UCSD-AML1 (cell line): ENCODE data around the gene ZNF599.
"Not testable (repeated sequence)": the region's sequence is repeated elsewhere in the genome, so short reads cannot be mapped to it uniquely, and the experiment has no call there.

ENCODE experiments used
- DNase-seq: peaks from one replicate; lab custom pipeline; 2025; ENCODE audit not compliant: unreplicated experiment; lab: John Stamatoyannopoulos, UW

The ZNF599 gene

GRCh38 chr19:34772697-34773554 is at the start of gene ZNF599:
Gene ZNF599, minus strand, starts transcription at chr19:34773215. Its CDS starts 374 bp downstream, at chr19:34772841.
- peak; percentile 90 for DNase-seq

DNA sequence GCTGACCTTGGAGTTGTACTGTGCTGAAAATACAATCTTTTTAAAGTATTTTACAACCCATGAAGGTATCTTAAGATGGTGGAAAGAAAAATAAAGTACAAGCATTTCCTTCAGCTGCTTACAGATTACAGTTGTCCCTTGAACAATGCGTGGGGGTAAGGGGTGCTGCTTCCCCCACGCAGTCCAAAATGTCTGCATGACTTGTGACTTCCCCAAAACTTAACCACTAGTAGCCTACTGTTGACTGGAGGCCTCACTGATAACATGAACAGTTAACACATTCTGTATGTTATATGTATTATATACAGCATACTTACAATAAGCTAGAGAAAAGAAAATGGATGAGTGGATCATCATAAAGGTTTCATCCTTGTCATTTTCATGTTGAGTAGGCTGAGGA is 45.3 kb upstream of the ZNF599 start:
- DNase-seq, result no peak

- no peak for DNase-seq
These were observed 43.7 kb upstream of the ZNF599 start for GRCh38 chr19:34816708-34817107.

DNA sequence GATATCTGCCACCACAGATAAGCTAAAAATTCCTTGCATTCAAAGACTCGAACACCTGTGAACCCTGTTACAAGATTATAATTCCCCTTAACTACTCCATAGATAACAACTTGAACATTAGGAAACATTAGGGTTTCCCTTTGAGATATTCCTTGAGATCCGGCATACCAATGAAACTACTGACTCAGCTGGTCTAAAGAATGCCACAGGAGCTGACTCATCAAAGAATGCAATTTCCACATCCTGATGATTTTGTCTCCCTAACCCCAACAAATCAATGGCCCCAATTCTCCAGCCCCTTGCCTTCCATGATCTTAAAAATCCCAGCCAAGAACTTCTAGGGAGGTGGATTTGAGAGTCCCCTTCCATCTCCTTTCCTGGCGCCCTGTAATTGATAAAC is 35.6 kb upstream of the ZNF599 start:
- no peak for DNase-seq

- no peak for DNase-seq
These were observed 34.2 kb upstream of the ZNF599 start for GRCh38 chr19:34806976-34807860.

- no peak for DNase-seq
These were observed 31.1 kb upstream of the ZNF599 start for GRCh38 chr19:34804115-34804514.

DNA sequence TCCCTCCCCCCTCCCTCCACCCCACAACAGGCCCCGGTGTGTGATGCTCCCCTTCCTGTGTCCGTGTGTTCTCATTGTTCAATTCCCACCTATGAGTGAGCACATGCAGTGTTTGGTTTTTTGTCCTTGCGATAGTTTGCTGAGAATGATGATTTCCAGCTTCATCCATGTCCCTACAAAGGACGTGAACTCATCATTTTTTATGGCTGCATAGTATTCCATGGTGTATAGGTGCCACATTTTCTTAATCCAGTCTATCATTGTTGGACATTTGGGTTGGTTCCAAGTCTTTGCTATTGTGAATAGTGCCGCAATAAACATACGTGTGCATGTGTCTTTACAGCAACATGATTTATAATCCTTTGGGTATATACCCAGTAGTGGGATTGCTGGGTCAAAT is 23.9 kb upstream of the ZNF599 start:
- DNase-seq, result not testable (repeated sequence)

- no peak for DNase-seq
These were observed 21.3 kb upstream of the ZNF599 start for GRCh38 chr19:34794066-34794960.

DNA sequence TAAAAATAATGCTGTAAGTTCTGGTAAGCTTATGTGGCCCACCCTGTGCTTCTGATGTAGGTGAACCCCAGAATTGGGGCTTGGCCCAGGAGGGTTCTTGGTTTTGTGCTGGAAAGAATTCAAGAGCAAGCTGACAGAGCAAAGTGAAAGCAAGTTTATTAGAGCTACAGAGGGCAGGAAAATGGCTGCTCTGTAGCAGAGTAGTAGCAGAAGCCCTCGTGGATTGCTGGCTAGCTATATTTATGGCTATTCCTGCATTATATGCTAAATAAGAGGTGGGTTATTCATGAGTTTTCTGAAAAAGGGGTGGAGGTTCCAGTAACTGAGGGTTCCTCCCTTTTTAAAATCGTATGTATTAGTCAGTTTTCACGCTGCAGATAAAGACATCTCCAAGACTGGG is 20.6 kb upstream of the ZNF599 start:
- DNase-seq, result no peak

DNA sequence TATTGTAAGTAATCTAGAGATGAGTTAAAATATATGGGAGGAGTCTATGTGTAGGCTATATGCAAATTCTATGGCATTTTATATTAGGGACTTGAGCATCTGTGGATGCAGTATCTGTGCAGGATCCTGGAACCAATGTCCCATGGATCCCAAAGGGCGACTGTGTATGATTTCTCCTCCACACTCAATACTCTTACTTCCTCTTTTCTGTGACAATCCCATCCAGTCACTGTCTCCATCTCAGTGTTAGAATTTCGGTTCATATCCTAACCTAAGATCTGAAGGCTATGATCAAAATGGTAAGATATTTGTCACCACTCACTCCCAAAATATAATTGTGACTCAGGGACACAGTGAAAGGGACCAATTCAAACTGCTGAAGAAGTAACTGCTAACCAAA is 15.1 kb upstream of the ZNF599 start:
- DNase-seq, result no peak

- no peak for DNase-seq
These were observed 14.2 kb upstream of the ZNF599 start for GRCh38 chr19:34787059-34787824.

- DNase-seq, result no peak
These were observed 13.2 kb upstream of the ZNF599 start for GRCh38 chr19:34786236-34786635.

- DNase-seq, result no peak
These were observed 6.6 kb upstream of the ZNF599 start for GRCh38 chr19:34779652-34780051.

DNA sequence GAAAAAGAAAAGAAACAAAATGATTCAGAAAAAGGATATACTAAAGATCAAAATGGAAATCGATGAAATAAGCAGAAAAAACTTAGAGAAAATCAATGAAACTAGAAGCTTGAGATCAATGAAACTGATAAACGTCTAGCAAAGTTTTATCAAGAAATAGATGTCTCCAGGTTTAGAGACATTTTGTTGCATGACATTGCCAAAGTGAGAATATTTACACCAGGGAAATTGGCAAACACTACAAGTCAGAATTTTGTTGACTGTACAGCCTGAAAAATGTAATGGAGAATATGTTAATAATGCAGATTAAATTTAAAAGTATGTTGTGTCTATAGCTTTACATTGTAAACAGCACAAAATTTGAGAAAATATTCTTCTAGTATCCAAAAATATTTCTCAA is 5.3 kb upstream of the ZNF599 start:
- no peak for DNase-seq

GRCh38 chr19:34774857-34775256 is 1.8 kb upstream of the ZNF599 start:
- DNase-seq, result no peak

- DNase-seq, result no peak
These were observed 495 bp upstream of the ZNF599 start for GRCh38 chr19:34773555-34773864.

- DNase-seq, result no peak
These were observed 5.1 kb downstream of the ZNF599 start for GRCh38 chr19:34767951-34768350.

- no peak for DNase-seq
These were observed 6.6 kb downstream of the ZNF599 start for GRCh38 chr19:34766386-34766785.

DNA sequence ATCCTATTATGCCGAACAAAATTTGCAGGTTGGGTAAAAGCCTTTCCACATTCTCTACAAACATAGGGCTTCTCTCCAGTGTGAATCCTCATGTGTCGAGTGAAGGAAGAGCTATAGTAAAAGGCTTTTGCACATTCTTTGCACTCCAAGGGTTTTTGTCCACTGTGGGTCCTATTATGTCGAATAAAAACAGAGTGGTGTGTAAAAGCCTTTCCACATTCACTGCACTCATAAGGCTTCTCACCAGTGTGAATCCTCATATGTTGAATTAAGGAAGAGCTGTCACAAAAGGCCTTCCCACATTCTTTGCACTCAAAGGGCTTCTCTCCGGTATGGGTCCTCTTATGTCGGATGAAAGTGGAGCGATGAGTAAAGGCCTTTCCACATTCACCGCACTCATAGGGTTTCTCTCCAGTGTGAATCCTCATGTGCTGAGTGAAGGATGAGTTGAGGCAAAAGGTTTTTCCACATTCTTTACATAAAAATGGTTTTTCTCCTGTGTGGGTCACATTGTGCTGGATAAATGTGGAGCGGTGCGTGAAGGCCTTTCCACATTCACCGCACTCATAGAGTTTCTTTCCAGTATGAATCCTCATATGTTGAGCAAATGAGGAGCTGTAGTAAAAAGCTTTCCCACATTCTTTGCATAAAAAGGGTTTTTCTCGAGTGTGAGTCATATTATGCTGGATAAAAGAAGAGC is 13.6 kb downstream of the ZNF599 start:
- DNase-seq, result no peak

GRCh38 chr19:34757441-34757840 is 15.6 kb downstream of the ZNF599 start:
- no peak for DNase-seq
